DMS153 treated with DMSO at 0.1 percent for 48 hours (cell line): Measurements from ENCODE around the gene EFHB.
"Not testable (repeated sequence)": the region's sequence is repeated elsewhere in the genome, so short reads cannot be mapped to it uniquely, and the experiment has no call there.

Experiments used
- DNase-seq: peaks from one replicate; lab custom pipeline; 2025; ENCODE audit not compliant: unreplicated experiment; lab: John Stamatoyannopoulos, UW

The EFHB gene

DNA sequence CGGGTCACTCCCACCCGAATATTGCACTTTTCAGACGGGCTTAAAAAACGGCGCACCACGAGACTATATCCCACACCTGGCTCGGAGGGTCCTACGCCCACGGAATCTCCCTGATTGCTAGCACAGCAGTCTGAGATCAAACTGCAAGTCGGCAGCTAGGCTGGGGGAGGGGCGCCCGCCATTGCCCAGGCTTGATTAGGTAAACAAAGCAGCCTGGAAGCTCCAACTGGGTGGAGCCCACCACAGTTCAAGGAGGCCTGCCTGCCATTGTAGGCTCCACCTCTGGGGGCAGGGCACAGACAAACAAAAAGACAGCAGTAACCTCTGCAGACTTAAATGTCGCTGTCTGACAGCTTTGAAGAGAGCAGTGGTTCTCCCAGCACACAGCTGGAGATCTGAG, 78.7 kb downstream of the EFHB start:
- DNase-seq, result not testable (repeated sequence)

DNA sequence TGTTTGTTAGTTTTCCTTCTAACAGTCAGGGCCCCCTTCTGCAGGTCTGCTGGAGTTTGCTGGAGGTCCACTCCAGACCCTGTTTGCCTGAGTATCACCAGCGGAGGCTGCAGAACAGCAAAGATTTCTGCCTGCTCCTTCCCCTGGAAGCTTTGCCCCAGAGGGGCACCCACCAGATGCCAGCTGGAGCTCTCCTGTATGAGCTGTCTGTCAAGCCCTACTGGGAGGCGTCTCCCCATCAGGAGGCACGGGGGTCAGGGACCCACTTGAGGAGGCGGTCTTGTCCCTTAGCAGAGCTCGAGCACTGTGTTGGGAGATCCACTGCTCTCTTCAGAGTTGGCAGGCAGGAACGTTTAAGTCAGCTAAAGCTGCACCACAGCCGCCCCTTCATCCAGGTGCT, 87.4 kb downstream of the EFHB start:
- DNase-seq, result not testable (repeated sequence)
